ENCODE data around the gene SLC26A4. TPM values are rescaled to one million over a fixed set of nuclear protein-coding genes. Genes with fewer than 3 reads are reported as not detected.

Gene SLC26A4
- total RNA-seq, 1 donor from 2014 or later = 0.43 TPM

GRCh38 chr7:107643407-107643806 is 17.2 kb upstream of the SLC26A4 start:
- H3K4me1 Mint-ChIP-seq (ENCODE audit: low read depth) = no peaks in the 10 kb centered on the region
- H3K27ac Mint-ChIP-seq = no peak overlapping the region
- H3K27me3 Mint-ChIP-seq = peaks cover 32% of the 10 kb centered on the region
- no peak overlapping the region for H3K4me3 Mint-ChIP-seq (ENCODE audit: low read depth)
- TF ChIP-seq CTCF (IDR thresholded peaks at IDR 0.05; ENCODE audit: unreplicated experiment) = no peak
- H3K36me3 Mint-ChIP-seq (ENCODE audit: insufficient read depth) = no peaks in the 10 kb centered on the region
- peaks cover 3% of the 10 kb centered on the region for H3K9me3 Mint-ChIP-seq (ENCODE audit: low read depth)
- no peak for DNase-seq (ENCODE audit: low spot score, unreplicated experiment)

- Mint-ChIP-seq H3K4me1 (ENCODE audit: low read depth) (no peaks in the 10 kb centered on the region), H3K9me3 (ENCODE audit: low read depth) (peaks cover 3% of the 10 kb centered on the region), H3K27me3 (peaks cover 32% of the 10 kb centered on the region), H3K36me3 (ENCODE audit: insufficient read depth) (no peaks in the 10 kb centered on the region), H3K4me3 (ENCODE audit: low read depth) (no peak overlapping the region), H3K27ac (no peak overlapping the region)
- no peak for TF ChIP-seq CTCF (IDR thresholded peaks at IDR 0.05; ENCODE audit: unreplicated experiment)
- DNase-seq (ENCODE audit: low spot score, unreplicated experiment) = no peak
These were observed 16.7 kb upstream of the SLC26A4 start for GRCh38 chr7:107643938-107644308.

GRCh38 chr7:107644309-107644974 is 16.2 kb upstream of the SLC26A4 start:
- Mint-ChIP-seq H3K27ac (no peak overlapping the region), H3K9me3 (ENCODE audit: low read depth) (peaks cover 5% of the 10 kb centered on the region), H3K4me3 (ENCODE audit: low read depth) (no peak overlapping the region), H3K36me3 (ENCODE audit: insufficient read depth) (no peaks in the 10 kb centered on the region), H3K27me3 (peaks cover 32% of the 10 kb centered on the region), H3K4me1 (ENCODE audit: low read depth) (no peaks in the 10 kb centered on the region)
- DNase-seq (ENCODE audit: low spot score, unreplicated experiment) = no peak
- TF ChIP-seq CTCF (IDR thresholded peaks at IDR 0.05; ENCODE audit: unreplicated experiment) = no peak

GRCh38 chr7:107652642-107653041 is 8.0 kb upstream of the SLC26A4 start:
- Mint-ChIP-seq H3K36me3 (ENCODE audit: insufficient read depth) (no peaks in the 10 kb centered on the region), H3K4me1 (ENCODE audit: low read depth) (no peaks in the 10 kb centered on the region), H3K27me3 (peaks cover 21% of the 10 kb centered on the region), H3K27ac (no peak overlapping the region), H3K4me3 (ENCODE audit: low read depth) (no peak overlapping the region), H3K9me3 (ENCODE audit: low read depth) (peaks cover 4% of the 10 kb centered on the region)
- no peak for DNase-seq (ENCODE audit: low spot score, unreplicated experiment)
- no peak for TF ChIP-seq CTCF (IDR thresholded peaks at IDR 0.05; ENCODE audit: unreplicated experiment)

- peaks cover 8% of the 10 kb centered on the region for H3K4me1 Mint-ChIP-seq (ENCODE audit: low read depth)
- TF ChIP-seq CTCF (IDR thresholded peaks at IDR 0.05; ENCODE audit: unreplicated experiment) = no peak
- no peak overlapping the region for H3K27ac Mint-ChIP-seq
- H3K27me3 Mint-ChIP-seq = peaks cover 67% of the 10 kb centered on the region
- DNase-seq (ENCODE audit: low spot score, unreplicated experiment) = no peak
- H3K36me3 Mint-ChIP-seq (ENCODE audit: insufficient read depth) = no peaks in the 10 kb centered on the region
- H3K4me3 Mint-ChIP-seq (ENCODE audit: low read depth) = no peak overlapping the region
- no peaks in the 10 kb centered on the region for H3K9me3 Mint-ChIP-seq (ENCODE audit: low read depth)
These were observed 2.2 kb upstream of the SLC26A4 start for GRCh38 chr7:107658467-107658866.

All from progenitor cell of endocrine pancreas (in vitro differentiated cells).